ENCODE data around the gene NRXN3.

GRCh38 chr14:79438696-79439342 lies 1268.6 kb downstream of the NRXN3 start:
- no peak for TF ChIP-seq CTCF (conservative IDR thresholded peaks at IDR 0.05 in 1 of 2, IDR thresholded peaks at IDR 0.05 in 1 of 2; ENCODE audit: low read depth in 1 of 2, low read length in 2 of 2)
- TF ChIP-seq EZH2 (IDR thresholded peaks at IDR 0.05; ENCODE audit: low read length, missing control alignments) = no peak

Data from fibroblast of lung (primary cell).